HG03175 (cell line): ENCODE results near the gene CERT1.
A peak's percentile ranks its signal among the peaks of the same experiment; 100 is the strongest.
"Not testable (repeated sequence)": the region's sequence is repeated elsewhere in the genome, so short reads cannot be mapped to it uniquely, and the experiment has no call there.

Source experiments
- ATAC-seq: cut with Tn5 transposase; IDR thresholded peaks from one replicate; pipeline ENCODE4 v1.9.1; 2021; ENCODE audit warnings: mild to moderate bottlenecking, moderate library complexity; ENCODE audit not compliant: unreplicated experiment

The CERT1 gene

GRCh38 chr5:75524591-75524990 lies 13.2 kb upstream of the CERT1 start:
- ATAC-seq: no peak

DNA sequence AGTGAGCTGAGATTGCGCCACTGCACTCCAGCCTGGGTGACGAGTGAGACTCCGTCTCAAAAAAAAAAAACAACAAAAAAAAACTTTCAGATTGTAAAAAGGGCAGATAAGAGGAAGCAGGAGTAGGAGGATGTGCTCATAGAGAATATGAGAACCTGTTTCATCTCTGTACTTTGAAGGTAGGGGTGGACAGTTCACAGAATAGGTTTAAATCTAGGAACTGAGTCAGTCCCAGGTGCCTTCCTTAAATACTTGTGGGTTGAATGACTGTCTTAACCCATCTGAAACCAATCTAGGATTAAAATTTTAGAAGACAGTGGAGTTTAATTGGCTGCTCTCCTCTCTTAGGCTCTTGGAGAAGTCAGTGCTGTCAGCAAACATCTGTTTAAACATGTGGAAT lies 12.6 kb upstream of the CERT1 start:
- peak; percentile 88 for ATAC-seq

DNA sequence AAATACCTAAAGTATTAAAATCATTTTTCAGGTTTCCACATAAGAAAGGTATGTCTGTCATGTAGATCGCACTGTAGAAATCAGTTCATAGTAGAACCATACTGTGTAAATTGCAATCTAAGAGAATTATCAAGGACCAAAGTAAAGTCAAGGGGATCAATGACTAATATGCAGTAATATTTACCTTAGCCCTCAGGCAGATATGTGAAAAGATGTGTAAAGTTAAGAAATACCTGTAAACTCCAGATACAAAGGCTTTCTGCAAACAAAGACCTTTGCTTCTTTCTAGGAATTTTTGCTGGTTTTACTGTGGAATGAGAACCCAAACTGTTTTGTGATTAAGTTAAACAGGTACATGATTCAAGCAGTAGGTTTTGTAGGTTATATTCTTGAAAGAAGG lies 11.8 kb upstream of the CERT1 start:
- no peak for ATAC-seq

- ATAC-seq: no peak
Measured at GRCh38 chr5:75522542-75522941, 11.1 kb upstream of the CERT1 start.

DNA sequence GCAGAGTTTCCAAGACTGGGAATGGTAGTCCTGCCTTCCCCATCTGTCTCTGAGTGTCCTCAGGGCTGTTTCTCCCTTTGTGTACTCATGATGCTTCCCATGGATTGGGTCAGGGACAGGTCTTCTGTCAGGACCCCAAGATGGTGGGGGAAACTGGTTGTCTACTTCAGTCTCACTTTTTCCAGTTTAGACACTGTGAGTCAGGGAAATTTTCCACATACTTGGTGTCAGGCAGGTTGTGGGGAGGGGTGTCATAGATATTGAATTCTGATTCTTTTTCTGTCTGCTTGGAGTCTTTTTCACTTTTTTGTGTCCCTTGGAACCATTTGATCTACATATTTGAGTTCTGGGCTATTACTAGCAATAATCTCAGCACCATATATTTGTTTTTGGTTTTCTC lies 10.6 kb upstream of the CERT1 start:
- ATAC-seq: no peak

GRCh38 chr5:75521195-75521594 lies 9.8 kb upstream of the CERT1 start:
- ATAC-seq: no peak

- no peak for ATAC-seq
Measured at GRCh38 chr5:75519761-75520160, 8.3 kb upstream of the CERT1 start.

DNA sequence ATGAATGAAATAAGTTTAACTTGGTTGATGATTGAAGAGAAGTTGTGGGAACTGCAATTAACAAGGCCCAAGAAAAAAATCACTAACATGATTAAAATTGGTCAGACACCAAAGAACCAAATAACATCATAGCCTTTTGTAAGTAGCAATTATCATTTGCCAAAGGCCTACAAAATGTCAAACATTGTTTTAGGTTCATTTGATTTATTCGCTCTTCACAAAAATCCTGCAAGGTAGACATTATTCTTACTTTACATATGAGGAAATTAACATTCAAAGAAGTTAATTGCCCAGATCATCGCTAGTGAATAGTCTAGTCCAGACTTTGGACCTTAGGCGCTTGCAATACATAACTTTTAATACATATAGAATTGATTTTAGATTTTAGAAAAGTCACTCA lies 2.9 kb upstream of the CERT1 start:
- ATAC-seq: no peak

DNA sequence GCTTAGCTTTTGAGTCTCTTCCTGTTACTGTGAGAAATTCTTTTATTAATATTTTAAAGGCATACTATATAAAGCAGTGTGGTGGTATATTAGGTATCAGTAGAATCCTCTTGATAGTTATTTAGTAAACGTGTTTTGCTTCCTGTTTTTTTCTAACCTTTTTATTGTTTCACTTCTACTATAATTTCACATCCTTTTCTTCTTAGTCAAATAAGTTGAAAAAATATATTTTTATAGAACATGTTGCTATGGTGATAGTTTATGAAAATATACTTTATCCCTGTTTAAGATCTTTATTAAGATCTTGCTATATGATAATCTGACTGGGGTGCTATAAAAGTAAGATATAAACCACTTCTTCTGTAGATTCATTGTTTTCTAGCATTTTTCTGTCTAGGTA lies 2.4 kb upstream of the CERT1 start:
- no peak for ATAC-seq

DNA sequence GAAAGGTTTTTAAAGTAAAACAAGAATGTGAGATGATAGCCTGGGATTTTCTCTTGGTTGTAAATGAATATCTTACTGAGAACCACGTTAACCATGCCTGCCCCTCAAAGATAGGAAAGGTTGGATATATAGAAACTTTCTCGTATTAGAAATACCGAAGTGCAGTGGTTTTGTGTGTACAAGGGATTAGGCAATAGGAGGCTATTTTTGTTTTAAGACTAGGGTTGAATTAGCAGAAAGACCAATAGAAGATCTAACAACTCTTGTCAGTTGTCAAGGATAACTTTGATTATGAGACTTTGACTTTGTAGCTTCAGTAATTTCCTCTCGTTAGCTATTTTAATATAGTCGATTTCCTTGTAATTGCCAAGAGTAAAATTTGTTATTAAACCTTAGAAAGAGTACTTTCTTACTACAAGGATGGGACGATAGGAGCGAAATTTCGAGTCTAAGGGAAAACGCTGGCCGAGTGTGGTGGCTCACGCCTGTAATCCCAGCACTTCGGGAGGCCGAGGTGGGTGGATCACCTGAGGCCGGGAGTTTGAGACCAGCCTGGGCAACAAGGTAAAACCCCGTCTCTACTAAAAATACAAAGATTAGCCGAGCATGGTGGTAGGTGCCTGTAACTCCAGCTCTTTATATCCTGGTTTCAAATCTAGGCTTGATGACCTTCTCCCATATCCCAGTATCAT lies 1.1 kb upstream of the CERT1 start:
- no peak for ATAC-seq

DNA sequence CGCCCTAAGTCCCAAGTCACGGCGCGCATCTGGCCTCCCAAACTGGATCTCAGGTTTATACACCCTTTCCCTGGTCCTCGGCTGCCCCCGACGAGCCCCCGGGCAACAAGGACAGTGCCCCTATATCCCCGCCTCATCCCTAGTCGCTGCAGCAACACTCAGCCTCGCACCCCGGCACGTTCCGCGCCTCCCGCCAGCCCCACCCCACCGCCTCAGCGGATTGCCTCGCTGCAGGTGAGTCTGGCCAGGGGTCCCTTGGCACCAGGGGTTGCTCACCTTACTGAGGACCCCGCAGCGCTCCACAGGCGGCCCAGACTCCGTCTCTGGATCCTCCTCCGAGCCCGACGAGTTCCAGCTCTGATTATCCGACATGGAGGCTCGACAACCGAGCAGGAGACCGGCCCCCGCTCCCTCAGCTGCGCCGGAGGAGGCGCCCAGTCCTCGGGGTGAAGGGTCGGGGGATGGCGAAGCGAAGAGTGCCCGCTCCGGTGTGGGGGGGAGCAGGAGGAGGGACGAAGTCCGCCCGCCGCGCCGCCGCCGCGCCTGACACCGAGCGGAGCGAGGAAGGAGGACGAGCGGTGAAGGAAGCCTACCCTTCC lies 494 bp downstream of the CERT1 start:
- peak; percentile 37 for ATAC-seq

DNA sequence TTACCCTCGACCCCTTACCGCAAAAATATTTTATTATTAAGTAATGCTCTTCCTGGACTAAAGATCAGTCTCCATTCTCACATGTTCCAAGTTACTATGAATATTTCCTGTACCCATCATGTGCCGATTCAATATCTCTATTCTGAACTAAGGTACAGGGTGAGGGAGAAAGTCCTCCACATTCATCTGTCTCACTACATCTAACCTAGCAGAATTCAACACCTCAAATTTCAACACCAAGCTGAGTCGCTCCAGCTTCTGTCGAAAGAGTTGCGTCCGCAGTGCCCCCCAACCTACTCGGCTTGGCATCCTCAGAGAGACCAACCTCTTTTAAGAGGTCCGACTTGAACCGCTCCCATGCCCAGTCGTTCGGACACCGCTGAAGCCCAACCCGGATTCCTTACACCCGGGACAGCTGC lies 1.0 kb downstream of the CERT1 start:
- ATAC-seq: peak; percentile 3

DNA sequence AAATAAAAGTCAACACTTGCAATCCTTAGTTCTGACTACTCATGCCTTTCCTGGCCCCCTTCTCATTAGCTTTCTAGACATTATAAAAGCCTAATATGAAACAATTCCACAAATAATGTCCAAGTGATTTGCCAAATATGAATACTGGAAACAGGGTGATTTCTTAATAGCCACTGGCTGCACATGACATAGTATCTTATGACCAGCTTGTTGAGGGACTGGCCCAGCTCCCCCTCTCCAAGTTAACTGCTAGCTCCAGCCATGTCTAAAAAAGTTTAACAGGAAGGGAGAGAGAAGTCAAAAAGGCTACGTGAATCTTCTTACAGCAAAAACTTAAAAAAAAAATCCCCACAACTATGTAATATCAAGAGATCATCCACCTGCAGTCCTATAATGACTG lies 1.5 kb downstream of the CERT1 start:
- no peak for ATAC-seq

GRCh38 chr5:75509546-75509945 lies 1.9 kb downstream of the CERT1 start:
- no peak for ATAC-seq

GRCh38 chr5:75507841-75508240 lies 3.6 kb downstream of the CERT1 start:
- no peak for ATAC-seq

DNA sequence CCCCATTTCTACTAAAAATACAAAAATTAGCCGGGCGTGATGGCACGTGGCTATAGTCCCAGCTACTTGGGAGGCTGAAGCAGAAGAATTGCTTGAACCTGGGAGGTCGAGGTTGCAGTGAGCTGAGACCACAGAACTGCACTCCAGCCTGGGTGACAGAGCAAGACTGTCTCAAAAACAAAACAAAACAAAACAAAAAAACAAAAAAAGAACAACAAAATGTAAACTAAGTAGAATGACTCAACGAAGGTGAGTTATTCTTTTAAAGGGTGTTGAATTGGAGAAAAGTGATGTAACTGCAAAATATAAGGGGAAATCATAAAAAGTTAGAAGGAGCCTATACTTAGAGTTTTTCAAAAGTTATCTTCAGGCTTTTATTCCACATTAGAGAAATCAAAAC lies 6.3 kb downstream of the CERT1 start:
- not testable (repeated sequence) for ATAC-seq

GRCh38 chr5:75498875-75499274 lies 12.6 kb downstream of the CERT1 start:
- ATAC-seq: not testable (repeated sequence)

DNA sequence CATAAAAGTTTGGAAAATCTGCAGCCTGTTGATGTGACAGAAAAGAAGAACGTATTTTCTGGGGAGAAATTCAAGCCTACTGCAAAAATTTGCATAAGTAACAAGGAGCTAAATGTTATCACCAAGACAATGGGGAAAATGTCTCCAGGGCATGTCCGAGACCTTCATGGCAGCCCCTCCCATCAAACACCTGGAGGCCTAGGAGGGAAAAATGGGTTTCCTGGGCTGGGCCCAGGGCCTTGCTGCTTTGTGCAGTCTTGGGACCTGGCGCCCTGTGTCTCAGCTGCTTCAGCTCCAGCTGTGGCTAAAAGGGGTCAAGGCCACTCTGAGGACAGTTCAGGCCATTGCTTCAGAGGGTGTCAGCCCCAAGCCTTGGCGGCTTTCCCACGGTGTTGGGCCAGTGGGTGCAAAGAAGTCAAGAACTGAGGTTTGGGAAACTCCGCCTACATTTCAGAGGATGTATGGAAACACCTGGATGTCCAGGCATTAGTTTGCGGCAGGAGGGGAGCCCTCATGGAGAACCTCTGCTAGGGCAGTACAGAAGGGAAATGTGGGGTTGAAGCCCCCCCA lies 13.1 kb downstream of the CERT1 start:
- no peak for ATAC-seq

- no peak for ATAC-seq
Measured at GRCh38 chr5:75496026-75496425, 15.4 kb downstream of the CERT1 start.

- ATAC-seq: no peak
Measured at GRCh38 chr5:75491621-75492020, 19.8 kb downstream of the CERT1 start.

DNA sequence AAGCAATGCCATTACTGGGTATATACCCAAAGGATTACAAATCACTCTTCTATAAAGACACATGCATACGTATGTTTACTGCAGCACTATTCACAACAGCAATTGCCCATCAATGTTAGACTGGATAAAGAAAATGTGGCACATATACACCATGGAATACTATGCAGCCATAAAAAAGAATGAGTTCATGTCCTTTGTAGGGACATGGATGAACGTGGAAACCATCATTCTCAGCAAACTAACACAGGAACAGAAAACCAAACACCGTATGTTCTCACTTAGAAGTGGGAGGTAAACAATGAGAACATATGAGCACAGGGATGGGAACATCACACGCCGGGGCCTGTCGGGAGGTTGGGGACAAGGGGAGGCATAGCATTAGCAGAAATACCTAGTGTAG lies 21.6 kb downstream of the CERT1 start:
- not testable (repeated sequence) for ATAC-seq

DNA sequence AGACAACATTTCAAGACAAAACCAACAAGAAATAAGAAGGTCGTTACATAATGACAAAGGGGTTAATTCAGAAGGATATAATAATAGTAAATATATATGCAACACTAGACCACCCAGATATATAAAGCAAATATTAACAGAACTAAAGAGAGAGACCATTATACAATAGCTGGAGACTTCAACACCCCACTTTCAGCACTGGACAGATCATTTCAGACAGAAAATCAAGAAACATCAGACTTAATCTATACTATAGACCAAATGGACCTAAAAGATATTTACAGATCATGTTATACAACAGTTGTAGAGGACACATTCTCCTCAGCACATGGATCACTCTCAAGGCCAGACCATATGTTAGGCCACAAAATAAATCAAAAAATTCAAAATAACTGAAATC lies 26.8 kb downstream of the CERT1 start:
- ATAC-seq: no peak

- no peak for ATAC-seq
Measured at GRCh38 chr5:75482482-75482881, 28.9 kb downstream of the CERT1 start.
